NB4 (cell line): Measurements from ENCODE around the gene FOSB.

ENCODE experiments used
- POLR2A ChIP-seq: IDR thresholded peaks from 2 replicates; pipeline ENCODE4 v1.6.1; 2011; ENCODE audit warnings: mild to moderate bottlenecking; ENCODE audit not compliant: insufficient read length; ENCODE audit errors: extremely low read depth
- TF ChIP-seq, protein P1 (sequence below): IDR thresholded peaks from one replicate; pipeline ENCODE4 v1.5.1; 2012; ENCODE audit warnings: low read depth, low read length

DNA sequence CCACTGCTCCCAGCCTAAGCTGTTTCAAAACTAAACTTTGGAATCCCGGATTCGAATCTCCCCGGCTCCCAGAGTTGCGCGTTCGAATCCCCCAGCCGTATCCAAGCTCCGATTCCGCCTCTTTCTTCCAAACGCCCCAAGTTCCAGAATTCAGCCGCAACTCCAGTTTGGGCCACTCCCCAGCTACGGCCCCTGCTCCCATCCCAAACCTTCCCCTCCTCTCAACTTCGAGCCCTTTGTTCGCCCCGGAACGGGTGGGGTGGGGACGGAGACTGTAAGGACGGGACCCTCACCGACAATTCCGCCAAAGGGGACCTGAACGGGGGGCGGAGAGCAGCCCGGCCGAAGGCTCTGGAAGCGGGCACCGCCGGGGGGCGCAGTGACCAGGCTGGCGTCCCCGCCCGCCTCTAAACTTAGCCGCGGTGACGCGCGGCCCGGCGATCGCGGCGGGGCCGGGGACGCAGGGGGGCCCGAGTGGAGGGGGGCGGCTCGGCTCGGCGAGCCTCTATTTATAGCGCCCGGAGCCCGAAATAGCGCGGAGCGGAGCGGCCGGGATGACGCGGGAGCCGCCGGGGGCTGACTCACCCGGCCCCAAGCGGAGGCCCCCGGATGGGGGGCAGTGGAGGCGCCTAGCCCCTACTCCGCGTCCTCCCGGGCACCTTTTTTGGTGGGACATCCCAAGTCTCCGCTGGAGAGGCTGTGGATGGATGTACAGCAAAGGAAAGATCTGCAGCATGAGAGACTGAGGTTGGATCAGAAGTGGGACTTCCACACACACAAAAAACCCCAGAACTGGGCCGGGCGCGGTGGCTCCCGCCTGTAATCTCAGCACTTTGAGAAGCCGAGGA is 39.2 kb upstream of the FOSB start:
- no peak for TF ChIP-seq POLR2A
- TF ChIP-seq, protein P1, sequence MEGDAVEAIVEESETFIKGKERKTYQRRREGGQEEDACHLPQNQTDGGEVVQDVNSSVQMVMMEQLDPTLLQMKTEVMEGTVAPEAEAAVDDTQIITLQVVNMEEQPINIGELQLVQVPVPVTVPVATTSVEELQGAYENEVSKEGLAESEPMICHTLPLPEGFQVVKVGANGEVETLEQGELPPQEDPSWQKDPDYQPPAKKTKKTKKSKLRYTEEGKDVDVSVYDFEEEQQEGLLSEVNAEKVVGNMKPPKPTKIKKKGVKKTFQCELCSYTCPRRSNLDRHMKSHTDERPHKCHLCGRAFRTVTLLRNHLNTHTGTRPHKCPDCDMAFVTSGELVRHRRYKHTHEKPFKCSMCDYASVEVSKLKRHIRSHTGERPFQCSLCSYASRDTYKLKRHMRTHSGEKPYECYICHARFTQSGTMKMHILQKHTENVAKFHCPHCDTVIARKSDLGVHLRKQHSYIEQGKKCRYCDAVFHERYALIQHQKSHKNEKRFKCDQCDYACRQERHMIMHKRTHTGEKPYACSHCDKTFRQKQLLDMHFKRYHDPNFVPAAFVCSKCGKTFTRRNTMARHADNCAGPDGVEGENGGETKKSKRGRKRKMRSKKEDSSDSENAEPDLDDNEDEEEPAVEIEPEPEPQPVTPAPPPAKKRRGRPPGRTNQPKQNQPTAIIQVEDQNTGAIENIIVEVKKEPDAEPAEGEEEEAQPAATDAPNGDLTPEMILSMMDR, result peak; percentile 18
